ENCODE measurements around the gene PRPF40B.
"Not testable (repeated sequence)": the region's sequence is repeated elsewhere in the genome, so short reads cannot be mapped to it uniquely, and the experiment has no call there.

Gene PRPF40B

GRCh38 chr12:49609059-49609874, 14.1 kb upstream of the PRPF40B start:
- no peak for DNase-seq

GRCh38 chr12:49609875-49610154, 13.5 kb upstream of the PRPF40B start:
- DNase-seq: no peak

DNA sequence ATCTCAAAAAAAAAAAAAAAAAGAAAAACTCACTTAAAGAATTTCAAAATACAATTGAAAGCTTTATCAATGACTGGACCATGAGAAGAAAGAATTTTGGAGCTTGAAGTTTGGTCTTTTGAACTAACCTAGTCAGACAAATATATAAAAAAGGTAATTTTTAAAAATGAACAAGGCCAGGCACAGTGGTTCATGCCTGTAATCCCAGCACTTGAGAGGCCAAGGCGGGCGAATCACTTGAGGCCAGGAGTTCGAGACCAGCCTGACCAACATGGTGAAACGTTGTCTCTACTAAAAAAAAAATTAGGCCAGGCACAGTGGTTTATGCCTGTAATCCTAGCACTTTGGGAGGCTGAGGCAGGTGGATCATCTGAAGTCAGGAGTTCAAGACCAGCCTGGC, 12.6 kb upstream of the PRPF40B start:
- DNase-seq: not testable (repeated sequence)

GRCh38 chr12:49612210-49612609, 11.2 kb upstream of the PRPF40B start:
- DNase-seq: no peak

DNA sequence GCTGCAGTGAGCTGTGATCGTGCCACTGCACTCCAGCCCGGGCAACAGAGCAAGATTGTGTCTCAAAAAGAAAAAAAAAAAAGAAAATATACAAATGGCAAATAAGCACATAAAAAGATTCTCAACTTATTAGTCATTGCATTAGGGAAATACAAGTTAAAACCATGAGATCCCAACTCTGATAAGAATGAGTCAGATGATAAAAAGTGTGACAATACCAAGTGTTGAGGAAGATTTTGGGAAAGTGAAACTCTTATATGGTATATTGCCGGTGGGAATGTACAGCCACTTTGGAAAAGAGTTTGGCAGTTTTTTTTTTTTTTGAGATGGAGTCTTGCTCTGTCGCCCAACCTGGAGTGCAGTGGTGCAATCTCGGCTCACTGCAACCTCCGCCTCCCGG, 7.6 kb upstream of the PRPF40B start:
- no peak for DNase-seq

DNA sequence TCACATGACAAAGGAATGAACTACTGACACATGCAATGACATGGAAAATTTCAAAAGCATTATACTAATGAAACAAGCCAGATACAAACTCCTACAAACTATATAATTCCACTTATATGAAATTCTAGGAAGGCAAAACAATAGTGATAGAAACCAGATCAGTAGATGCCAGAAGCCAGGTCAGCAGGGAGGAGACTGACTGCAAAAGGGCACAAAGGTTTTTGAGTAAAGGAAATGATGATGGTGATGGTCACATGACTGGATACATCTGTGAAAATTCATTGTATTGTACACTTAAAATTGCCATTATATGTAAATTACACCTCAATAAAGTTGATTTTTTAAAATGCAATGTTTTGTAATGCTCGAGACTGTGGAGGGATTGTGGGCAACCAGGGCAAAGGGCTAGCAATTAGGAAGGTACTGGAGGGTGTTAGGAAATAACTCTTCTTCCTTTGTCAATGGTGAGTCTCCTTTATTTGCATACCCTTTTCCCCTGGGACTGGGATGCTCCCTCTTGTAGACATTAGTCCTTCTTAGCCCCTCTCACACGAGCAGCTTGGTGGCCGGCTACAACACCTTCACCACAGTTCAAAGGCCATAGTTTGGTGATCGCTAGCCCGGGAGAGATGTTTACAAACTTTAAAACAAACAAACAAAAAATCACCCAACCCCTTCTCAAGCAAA, 6.7 kb upstream of the PRPF40B start:
- no peak for DNase-seq

DNA sequence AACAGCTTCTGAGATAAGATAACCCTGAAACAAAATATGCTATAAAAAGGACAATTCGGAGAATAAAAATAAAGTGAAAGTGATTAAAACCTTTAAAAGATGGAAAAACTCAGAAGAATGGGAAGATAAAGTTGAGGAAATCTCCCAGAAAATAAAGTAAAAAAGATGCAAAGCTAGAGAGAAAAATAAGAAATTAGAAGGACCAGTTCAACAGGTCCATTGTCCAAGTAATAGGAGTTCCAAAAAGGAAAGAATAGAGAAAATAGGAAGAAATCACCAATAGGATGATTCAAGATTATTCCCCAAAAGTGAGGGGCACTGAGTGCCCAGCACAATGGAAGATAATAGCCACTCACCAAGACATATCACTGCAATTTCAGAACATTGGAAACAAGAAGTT, 4.8 kb upstream of the PRPF40B start:
- DNase-seq: no peak

- no peak for DNase-seq
Observed at GRCh38 chr12:49619286-49619685, 4.1 kb upstream of the PRPF40B start.

DNA sequence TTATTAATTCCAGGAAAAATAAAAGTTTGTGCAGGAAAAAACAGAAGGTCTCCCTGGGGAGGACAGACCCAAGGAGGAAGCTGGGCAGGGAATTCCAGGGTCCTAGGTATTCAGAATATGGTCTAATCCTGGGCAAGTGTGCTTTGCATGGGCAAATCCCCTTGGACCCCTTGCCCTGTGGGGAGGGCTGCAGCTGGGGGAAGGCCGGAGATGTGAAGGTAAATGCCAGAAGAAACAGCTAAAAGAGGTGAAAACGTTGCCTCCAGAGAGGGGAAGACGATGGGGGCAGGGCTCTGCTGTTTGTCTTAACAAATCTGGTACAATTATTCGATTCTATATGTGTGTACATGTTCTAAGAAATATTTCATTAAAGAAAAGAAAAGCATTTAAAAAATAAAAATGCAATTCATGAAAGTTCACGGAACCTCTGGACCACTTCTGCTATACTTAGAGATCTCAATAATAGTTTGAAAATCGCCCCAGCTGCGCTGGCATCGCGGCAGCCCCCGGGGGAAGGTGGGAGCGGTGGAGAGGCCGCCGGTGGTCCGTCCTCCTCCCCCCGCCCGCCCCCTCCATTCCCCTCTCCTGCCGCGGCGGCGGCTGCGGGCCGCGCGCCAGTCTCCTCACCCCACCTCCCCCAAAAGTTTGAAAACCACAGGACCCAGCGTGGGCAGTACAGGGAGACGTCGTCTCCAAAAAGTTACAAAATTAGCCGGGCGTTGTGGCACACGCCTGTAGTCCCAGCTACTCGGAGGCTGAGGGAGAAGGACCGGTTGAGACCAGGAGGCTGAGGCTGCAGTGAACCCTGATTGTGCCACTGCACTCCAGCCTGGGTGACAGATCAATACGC, 1.5 kb upstream of the PRPF40B start:
- DNase-seq: peak in 1 of 2 donors; percentile 25

DNA sequence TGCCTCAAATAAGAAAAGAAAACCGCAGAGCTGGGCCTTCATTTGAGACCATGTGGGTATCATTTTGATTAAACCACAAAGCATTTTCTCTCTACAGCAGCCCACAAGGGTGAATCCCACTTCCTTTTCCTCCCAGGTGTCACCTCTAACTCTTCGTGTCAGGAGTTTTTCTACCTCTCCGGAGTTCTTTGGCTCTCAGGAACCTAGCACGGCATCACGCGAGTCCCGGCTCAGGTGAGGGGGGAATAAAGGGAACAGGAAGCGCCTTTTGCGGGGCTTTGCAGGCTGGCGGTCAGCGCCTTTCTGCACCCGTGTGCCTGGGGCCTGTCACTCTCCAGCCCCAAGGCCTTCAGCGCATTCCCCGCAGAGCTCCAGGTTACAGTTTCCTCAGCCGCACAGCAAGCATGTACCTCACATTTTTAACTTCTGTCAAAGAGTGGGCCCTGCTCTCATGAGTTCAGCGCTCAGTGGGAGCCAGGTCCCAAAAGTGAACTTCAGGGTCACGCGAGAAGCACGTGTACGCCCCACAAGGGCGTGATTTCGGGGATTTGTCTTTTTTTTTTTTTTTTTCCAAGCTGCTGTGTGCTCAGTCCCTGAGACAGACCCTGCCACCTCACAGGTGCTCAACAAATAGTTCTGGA, 740 bp upstream of the PRPF40B start:
- no peak for DNase-seq

- DNase-seq: no peak
Observed at GRCh38 chr12:49624921-49625577, 1.7 kb downstream of the PRPF40B start.

DNA sequence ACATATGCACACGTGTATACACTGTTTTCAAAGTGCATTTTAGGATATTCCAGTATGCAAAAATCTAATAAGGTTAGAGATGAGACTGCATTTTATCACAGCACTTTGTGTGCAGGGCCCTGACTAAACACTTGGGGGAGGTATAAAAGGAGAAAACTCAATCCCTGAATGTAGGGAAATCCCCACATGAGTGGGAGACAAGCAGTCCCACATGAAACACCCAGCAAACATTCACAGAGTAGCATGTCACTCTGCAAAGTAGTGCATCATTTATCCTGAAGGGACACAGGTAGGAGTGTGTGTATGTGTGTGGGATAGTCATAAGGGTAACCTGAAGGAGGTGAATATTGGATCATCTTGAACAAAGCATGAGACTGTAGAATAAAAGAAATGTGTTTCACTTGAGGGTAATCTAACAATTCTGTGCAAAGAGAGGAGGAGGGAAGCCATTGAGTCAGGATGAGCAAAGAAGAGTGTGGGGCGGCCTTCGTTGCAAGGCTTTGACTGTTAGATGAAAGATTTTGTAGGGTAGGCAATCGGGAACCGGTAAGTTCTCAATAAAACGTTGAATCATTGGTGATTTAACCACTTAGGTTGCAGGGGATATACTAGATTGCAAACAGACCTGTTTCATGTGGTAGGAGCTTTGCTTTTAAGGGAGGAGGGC, 2.9 kb downstream of the PRPF40B start:
- DNase-seq: peak in 1 of 2 donors; percentile 22

GRCh38 chr12:49626836-49627235, 3.5 kb downstream of the PRPF40B start:
- no peak for DNase-seq

- DNase-seq: no peak
Observed at GRCh38 chr12:49627752-49628360, 4.5 kb downstream of the PRPF40B start.

GRCh38 chr12:49631336-49631907, 8.1 kb downstream of the PRPF40B start:
- DNase-seq: no peak

- no peak for DNase-seq
Observed at GRCh38 chr12:49632401-49632800, 9.0 kb downstream of the PRPF40B start.

GRCh38 chr12:49632986-49633702, 9.8 kb downstream of the PRPF40B start:
- no peak for DNase-seq

DNA sequence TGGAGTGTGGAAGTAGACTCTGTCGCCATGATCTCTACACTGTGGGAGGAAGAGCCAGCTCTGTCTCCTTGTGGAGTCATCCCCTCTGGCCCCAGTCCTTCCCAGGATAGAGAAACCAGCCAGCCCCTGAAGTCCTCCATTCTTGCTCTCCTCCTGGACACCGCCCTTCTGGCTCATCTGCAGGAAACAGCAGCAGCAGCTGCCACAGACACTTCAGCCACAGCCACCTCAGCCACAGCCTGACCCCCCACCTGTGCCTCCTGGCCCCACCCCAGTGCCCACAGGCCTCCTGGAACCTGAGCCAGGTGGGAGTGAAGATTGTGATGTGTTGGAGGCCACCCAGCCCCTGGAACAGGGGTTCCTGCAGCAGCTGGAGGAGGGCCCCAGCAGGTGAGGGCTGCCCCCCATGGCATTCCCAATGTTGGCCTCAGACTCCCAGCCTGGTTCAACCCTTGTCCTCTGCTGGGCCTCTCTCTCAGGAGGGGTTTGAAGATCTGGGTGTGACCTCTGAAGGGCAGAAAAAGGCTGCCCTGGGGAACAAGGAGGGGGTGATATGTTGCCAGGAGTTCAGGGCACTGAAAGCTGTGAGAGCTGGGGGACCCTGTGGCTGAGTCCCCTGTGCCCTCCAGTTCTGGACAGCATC, 10.5 kb downstream of the PRPF40B start:
- DNase-seq: no peak

DNA sequence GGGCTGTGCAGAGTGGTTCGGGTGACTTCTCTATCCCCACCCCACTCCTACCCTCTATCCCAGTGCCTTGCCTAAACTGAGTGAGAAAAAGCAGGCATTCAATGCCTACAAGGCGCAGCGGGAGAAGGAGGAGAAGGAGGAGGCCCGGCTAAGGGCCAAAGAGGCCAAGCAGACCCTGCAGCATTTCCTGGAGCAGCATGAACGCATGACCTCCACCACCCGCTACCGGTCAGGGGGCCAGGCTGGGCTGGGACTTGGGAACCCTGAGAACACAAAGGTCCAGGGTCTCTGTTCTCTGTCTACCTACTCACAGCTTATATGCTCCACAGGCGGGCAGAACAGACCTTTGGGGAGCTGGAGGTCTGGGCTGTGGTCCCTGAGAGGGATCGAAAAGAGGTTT, 11.7 kb downstream of the PRPF40B start:
- DNase-seq: no peak

DNA sequence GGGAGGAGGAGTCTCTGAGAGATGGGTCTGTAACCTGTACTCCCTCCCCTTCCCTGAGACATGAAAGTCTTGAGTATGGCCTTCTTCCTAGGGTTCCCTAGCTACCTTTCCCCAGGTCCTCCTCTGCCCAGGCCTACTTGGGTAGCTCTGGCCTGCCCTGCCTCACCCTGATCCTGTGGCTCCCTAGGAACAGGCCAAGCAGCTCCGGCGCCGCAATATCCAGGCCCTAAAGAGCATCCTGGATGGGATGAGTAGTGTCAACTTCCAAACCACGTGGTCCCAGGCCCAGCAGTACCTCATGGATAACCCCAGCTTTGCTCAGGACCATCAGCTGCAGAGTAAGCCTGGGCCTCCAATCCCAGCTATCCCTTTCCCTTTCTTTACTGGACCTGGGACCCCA, 12.3 kb downstream of the PRPF40B start:
- no peak for DNase-seq

All from inflammatory macrophage (primary cell).